GM20000 (cell line): Measurements from ENCODE around the gene TPD52L2.
"Not testable (repeated sequence)": the region's sequence is repeated elsewhere in the genome, so short reads cannot be mapped to it uniquely, and the experiment has no call there.

ENCODE experiments used
- DNase-seq: peaks from one replicate; pipeline ENCODE4 v3.0.0; 2012; ENCODE audit warnings: low spot score
- TF ChIP-seq, protein P1 (sequence below): IDR thresholded peaks from 2 replicates; pipeline ENCODE4 v1.5.1; 2012; ENCODE audit warnings: mild to moderate bottlenecking, control low read depth; ENCODE audit errors: extremely low read depth, missing control alignments

TPD52L2 gene

GRCh38 chr20:63900413-63900812, 35.3 kb downstream of the TPD52L2 start:
- DNase-seq = no peak
- TF ChIP-seq, protein P1, sequence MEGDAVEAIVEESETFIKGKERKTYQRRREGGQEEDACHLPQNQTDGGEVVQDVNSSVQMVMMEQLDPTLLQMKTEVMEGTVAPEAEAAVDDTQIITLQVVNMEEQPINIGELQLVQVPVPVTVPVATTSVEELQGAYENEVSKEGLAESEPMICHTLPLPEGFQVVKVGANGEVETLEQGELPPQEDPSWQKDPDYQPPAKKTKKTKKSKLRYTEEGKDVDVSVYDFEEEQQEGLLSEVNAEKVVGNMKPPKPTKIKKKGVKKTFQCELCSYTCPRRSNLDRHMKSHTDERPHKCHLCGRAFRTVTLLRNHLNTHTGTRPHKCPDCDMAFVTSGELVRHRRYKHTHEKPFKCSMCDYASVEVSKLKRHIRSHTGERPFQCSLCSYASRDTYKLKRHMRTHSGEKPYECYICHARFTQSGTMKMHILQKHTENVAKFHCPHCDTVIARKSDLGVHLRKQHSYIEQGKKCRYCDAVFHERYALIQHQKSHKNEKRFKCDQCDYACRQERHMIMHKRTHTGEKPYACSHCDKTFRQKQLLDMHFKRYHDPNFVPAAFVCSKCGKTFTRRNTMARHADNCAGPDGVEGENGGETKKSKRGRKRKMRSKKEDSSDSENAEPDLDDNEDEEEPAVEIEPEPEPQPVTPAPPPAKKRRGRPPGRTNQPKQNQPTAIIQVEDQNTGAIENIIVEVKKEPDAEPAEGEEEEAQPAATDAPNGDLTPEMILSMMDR = no peak

DNA sequence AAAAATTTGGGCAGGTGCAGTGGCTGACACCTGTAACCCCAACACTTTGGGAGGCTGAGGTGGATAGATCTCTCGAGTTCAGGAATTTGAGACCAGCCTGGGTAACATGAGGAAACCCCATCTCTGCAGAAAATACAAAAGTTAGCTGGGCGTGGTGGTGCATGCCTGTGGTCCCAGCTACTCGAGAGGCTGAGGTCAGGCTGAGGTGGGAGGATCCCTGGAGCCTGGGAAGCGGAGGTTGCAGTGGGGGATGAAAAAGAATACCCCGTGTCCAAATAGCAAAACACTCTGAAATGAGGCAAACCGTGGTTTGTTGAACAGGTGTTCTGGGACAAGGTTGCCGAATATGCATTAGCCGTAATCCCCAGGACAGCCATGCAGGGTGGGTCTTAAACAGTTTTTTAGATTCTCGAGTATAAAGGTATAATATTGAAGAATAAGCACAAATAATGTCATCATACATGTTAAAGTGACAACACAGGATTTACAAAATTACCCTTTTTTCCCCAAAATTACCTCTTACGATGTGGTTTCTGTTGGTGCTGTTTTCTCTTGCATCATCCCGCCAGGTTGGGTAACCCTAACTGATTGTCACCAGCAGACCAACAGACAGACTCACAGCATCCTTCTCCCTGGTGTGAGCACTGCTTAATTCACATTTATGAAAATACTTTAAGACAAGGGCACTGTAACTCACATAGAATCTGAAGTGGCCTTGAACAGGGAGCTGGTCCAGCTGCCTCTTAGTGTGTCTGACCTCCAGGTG, 38.9 kb downstream of the TPD52L2 start:
- TF ChIP-seq, protein P1 = no peak
- no peak for DNase-seq

- TF ChIP-seq, protein P1 = no peak
- no peak for DNase-seq
These were observed 43.1 kb downstream of the TPD52L2 start for GRCh38 chr20:63908008-63908682.

- no peak for DNase-seq
- TF ChIP-seq, protein P1 = no peak
These were observed 46.1 kb downstream of the TPD52L2 start for GRCh38 chr20:63911176-63911575.

DNA sequence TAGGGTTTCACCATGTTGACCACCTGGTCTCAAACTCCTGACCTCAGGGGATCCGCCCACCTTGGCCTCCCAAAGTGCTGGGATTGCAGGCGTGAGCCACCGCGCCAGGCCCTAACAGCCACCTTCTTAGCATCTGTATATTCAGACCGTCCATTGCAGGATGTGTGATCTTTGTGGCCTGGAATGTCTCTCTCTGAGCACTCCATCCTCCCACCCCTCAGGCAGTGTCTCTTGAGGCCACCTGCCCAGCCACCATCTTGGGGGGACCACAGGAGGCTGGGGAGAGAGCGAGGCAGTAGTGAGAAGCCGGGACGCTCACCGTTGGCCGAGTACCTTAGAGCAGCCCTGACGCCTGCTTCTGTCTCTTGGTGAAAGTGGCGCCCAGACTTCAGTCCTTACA, 48.7 kb downstream of the TPD52L2 start:
- TF ChIP-seq, protein P1 = no peak

GRCh38 chr20:63915471-63915870, 50.4 kb downstream of the TPD52L2 start:
- DNase-seq = no peak
- TF ChIP-seq, protein P1 = no peak

More for the DNA sequence above, 48.7 kb downstream of the TPD52L2 start:
- DNase-seq = no peak

- not testable (repeated sequence) for DNase-seq
These were observed 51.4 kb downstream of the TPD52L2 start for GRCh38 chr20:63916371-63916939.
